Right cardiac atrium (tissue), 5 donors: ENCODE results near the gene CREB3L4. TPM values are rescaled to one million over a fixed set of nuclear protein-coding genes. Genes with fewer than 3 reads are reported as not detected.

ENCODE experiments used
- ATAC-seq, 2 donors: fragments of 200-7000 bp; cut with Tn5 transposase; one replicate each; pipeline versions ENCODE4 v1.8.0 to v1.9.1; 2020; ENCODE audit warnings: moderate library complexity in 2 of 2, mild to moderate bottlenecking in 1 of 2
- DNase-seq, 3 donors: peaks; one replicate each; pipeline ENCODE4 v3.0.0-alpha.2; 2020
- H3K27ac ChIP-seq: one replicate; pipeline ENCODE4 v1.5.1; 2013; ENCODE audit warnings: mild to moderate bottlenecking, low read length, control low read depth, moderate library complexity
- H3K27me3 ChIP-seq: one replicate; pipeline ENCODE4 v1.6.1; 2013; ENCODE audit not compliant: control insufficient read depth, insufficient read depth
- H3K4me1 ChIP-seq: one replicate; pipeline ENCODE4 v1.6.1; 2013; ENCODE audit warnings: low read length; ENCODE audit not compliant: control insufficient read depth, insufficient read depth
- H3K4me3 ChIP-seq: one replicate; pipeline ENCODE4 v1.5.1; 2013; ENCODE audit warnings: low read length, control low read depth
- H3K9me3 ChIP-seq: one replicate; pipeline ENCODE4 v1.6.1; 2013; ENCODE audit warnings: low read length; ENCODE audit not compliant: control insufficient read depth
- WGBS: extraction: QIAGEN DNeasy Blood & Tissue Kit; methylation state at CpG from one replicate; pipeline ENCODE4 v1.1.7; 2013; 5-methylcytosine and 5-hydroxymethylcytosine counted together
- intact Hi-C, 4 donors: fragments of 100-400 bp; cut with DNase I; formaldehyde crosslinking; loops; one replicate each; pipeline versions ENCODE4 v1.11.0 to v1.14.0; 2022 to 2023
- polyA plus RNA-seq: library from polyadenylated mRNA; stranded (reverse); fragments of 200-250 nt; gene quantifications from one replicate; pipeline ENCODE4 v1.2.3, GENCODE V29; 2013
- total RNA-seq, 4 donors: library from RNA; stranded (reverse); fragmentation: NEBNext Ultra II Directional; extraction: Animal tissue kit (Norgen Biotek cat#: 25700); gene quantifications; one replicate each; pipeline ENCODE4 v1.2.1, GENCODE V29; 2021
- donor health status: healthy with polysubstance abuse.
- donor health status: DM: no; HTN: yes; CAD: no.
- donor health status: DM: no; HTN: no; CAD: no.
- donor health status: DM: no; HTN: yes; CAD: no; lungs with severe emphysema.
- donor health status: DM: yes; HTN: yes; CAD: no.

The CREB3L4 gene
- total and polyA plus RNA-seq, 5 donors = 4.3 to 6.0 (median 5.1) TPM

- peak in 1 of 3 donors; percentile 16 for DNase-seq
These were observed 28.2 kb upstream of the CREB3L4 start for GRCh38 chr1:153939476-153939875.

GRCh38 chr1:153940756-153941155 is 26.9 kb upstream of the CREB3L4 start:
- peaks cover 2% of the 10 kb centered on the region for H3K4me1 ChIP-seq
- ATAC-seq = no peak
- H3K9me3 ChIP-seq = no peaks in the 10 kb centered on the region
- intact Hi-C loops = no loop called here
- WGBS = 88% methylated on average over 8 of the region's 8 CpGs
- H3K27me3 ChIP-seq = no peaks in the 10 kb centered on the region
- DNase-seq = peak in 1 of 3 donors; percentile 20
- no peak overlapping the region for H3K4me3 ChIP-seq
- H3K27ac ChIP-seq = no peak overlapping the region

More at GRCh38 chr1:153939476-153939875, 28.2 kb upstream of the CREB3L4 start:
- H3K4me1 ChIP-seq = no peaks in the 10 kb centered on the region
- H3K4me3 ChIP-seq = no peak overlapping the region
- no peaks in the 10 kb centered on the region for H3K9me3 ChIP-seq
- H3K27me3 ChIP-seq = no peaks in the 10 kb centered on the region
- no peak for ATAC-seq
- 91% methylated on average over 12 of the region's 12 CpGs for WGBS
- intact Hi-C loops = no loop called here
- H3K27ac ChIP-seq = no peak overlapping the region

- intact Hi-C loops = no loop called here
- H3K4me1 ChIP-seq = peaks cover 2% of the 10 kb centered on the region
- WGBS = 95% methylated on average over 34 of the region's 34 CpGs
- no peak overlapping the region for H3K27ac ChIP-seq
- DNase-seq (peak in 2 of 3 donors; percentile 51 to 61), ATAC-seq (no peak)
- no peaks in the 10 kb centered on the region for H3K9me3 ChIP-seq
- H3K4me3 ChIP-seq = no peak overlapping the region
- no peaks in the 10 kb centered on the region for H3K27me3 ChIP-seq
These were observed 25.6 kb upstream of the CREB3L4 start for GRCh38 chr1:153941826-153942725.

- intact Hi-C loops = no loop called here
These were observed 24.7 kb upstream of the CREB3L4 start for GRCh38 chr1:153942766-153943549.

GRCh38 chr1:153944005-153944826 is 23.5 kb upstream of the CREB3L4 start:
- Histone ChIP-seq H3K9me3 (no peaks in the 10 kb centered on the region), H3K4me3 (no peak overlapping the region), H3K27me3 (no peaks in the 10 kb centered on the region), H3K4me1 (peaks cover 2% of the 10 kb centered on the region), H3K27ac (no peak overlapping the region)
- 78% methylated on average over 15 of the region's 15 CpGs for WGBS
- DNase-seq (peak in 2 of 3 donors; percentile 47 to 68), ATAC-seq (no peak)
- intact Hi-C loops = no loop called here

More at GRCh38 chr1:153942766-153943549, 24.7 kb upstream of the CREB3L4 start:
- H3K27me3 ChIP-seq = no peaks in the 10 kb centered on the region
- no peak overlapping the region for H3K4me3 ChIP-seq
- no peak overlapping the region for H3K27ac ChIP-seq
- peaks cover 2% of the 10 kb centered on the region for H3K4me1 ChIP-seq
- 85% methylated on average over 11 of the region's 11 CpGs for WGBS
- DNase-seq = peak in 1 of 3 donors; percentile 49
- H3K9me3 ChIP-seq = no peaks in the 10 kb centered on the region
- no peak for ATAC-seq

GRCh38 chr1:153944827-153945117 is 22.9 kb upstream of the CREB3L4 start:
- Histone ChIP-seq H3K27me3 (no peaks in the 10 kb centered on the region), H3K4me3 (peak overlapping the region; percentile 94), H3K9me3 (no peaks in the 10 kb centered on the region), H3K4me1 (peaks cover 2% of the 10 kb centered on the region), H3K27ac (peak overlapping the region; percentile 97)
- no peak for ATAC-seq
- 62% methylated on average over 3 of the region's 3 CpGs for WGBS
- intact Hi-C loops = no loop called here
- DNase-seq = no peak

GRCh38 chr1:153945131-153945794 is 22.4 kb upstream of the CREB3L4 start:
- Histone ChIP-seq H3K9me3 (no peaks in the 10 kb centered on the region), H3K4me1 (peaks cover 2% of the 10 kb centered on the region), H3K27ac (peak overlapping the region; percentile 97), H3K27me3 (no peaks in the 10 kb centered on the region), H3K4me3 (peak overlapping the region; percentile 94)
- peak; percentile 64 to 85 (median 84) for DNase-seq
- intact Hi-C loops = no loop called here
- ATAC-seq = peak; percentile 25 to 62
- WGBS = 26% methylated on average over 12 of the region's 12 CpGs

GRCh38 chr1:153945795-153946621 is 21.7 kb upstream of the CREB3L4 start:
- peak overlapping the region; percentile 97 for H3K27ac ChIP-seq
- H3K27me3 ChIP-seq = no peaks in the 10 kb centered on the region
- no peaks in the 10 kb centered on the region for H3K9me3 ChIP-seq
- peaks cover 2% of the 10 kb centered on the region for H3K4me1 ChIP-seq
- H3K4me3 ChIP-seq = peak overlapping the region; percentile 94
- under 1% methylated on average over 94 of the region's 95 CpGs for WGBS
- peak; percentile 87 to 88 for ATAC-seq
- DNase-seq = peak; percentile 92 to 95 (median 95)
- intact Hi-C loops = no loop called here

GRCh38 chr1:153946622-153947241 is 21.0 kb upstream of the CREB3L4 start, which contains the start of gene DENND4B:
Gene DENND4B, minus strand, starts transcription at chr1:153946718. Its CDS starts 2,344 bp downstream, at chr1:153944374.
- DNase-seq = peak; percentile 84 to 94 (median 93)
- Histone ChIP-seq H3K27ac (peak within 1 kb of the TSS; percentile 97), H3K4me3 (peak within 1 kb of the TSS; percentile 94), H3K27me3 (no peaks in the 10 kb centered on the region), H3K4me1 (peaks cover 2% of the 10 kb centered on the region), H3K9me3 (no peaks in the 10 kb centered on the region)
- intact Hi-C loops = no loop called here
- WGBS = 9% methylated on average over 28 of the region's 28 CpGs
- ATAC-seq = peak; percentile 78 to 84
